Measurements from ENCODE around the gene ATP8B3.

Gene ATP8B3

GRCh38 chr19:1811942-1812425 lies at the start of gene ATP8B3:
Gene ATP8B3, minus strand, starts transcription at chr19:1812276. Its CDS starts 540 bp downstream, at chr19:1811736.
- no peak for DNase-seq (ENCODE audit: low spot score)

GRCh38 chr19:1861599-1862031 lies 49.5 kb upstream of the ATP8B3 start:
- no peak for DNase-seq (ENCODE audit: low spot score)

GRCh38 chr19:1860821-1861598 lies 48.9 kb upstream of the ATP8B3 start:
- no peak for DNase-seq (ENCODE audit: low spot score)

GRCh38 chr19:1860042-1860775 lies 48.1 kb upstream of the ATP8B3 start:
- peak; percentile 64 for DNase-seq (ENCODE audit: low spot score)

GRCh38 chr19:1859331-1859781 lies 47.3 kb upstream of the ATP8B3 start:
- no peak for DNase-seq (ENCODE audit: low spot score)

GRCh38 chr19:1858412-1859081 lies 46.5 kb upstream of the ATP8B3 start:
- peak; percentile 42 for DNase-seq (ENCODE audit: low spot score)

GRCh38 chr19:1857648-1858326 lies 45.7 kb upstream of the ATP8B3 start:
- DNase-seq (ENCODE audit: low spot score) = no peak

- peak; percentile 72 for DNase-seq (ENCODE audit: low spot score)
Measured at GRCh38 chr19:1856698-1857603, 44.9 kb upstream of the ATP8B3 start.

- DNase-seq (ENCODE audit: low spot score) = no peak
Measured at GRCh38 chr19:1856345-1856697, 44.2 kb upstream of the ATP8B3 start.

GRCh38 chr19:1855828-1856255 lies 43.8 kb upstream of the ATP8B3 start:
- no peak for DNase-seq (ENCODE audit: low spot score)

- DNase-seq (ENCODE audit: low spot score) = peak; percentile 93
Measured at GRCh38 chr19:1855040-1855827, 43.2 kb upstream of the ATP8B3 start.

GRCh38 chr19:1854542-1855039 lies 42.5 kb upstream of the ATP8B3 start:
- peak; percentile 59 for DNase-seq (ENCODE audit: low spot score)

GRCh38 chr19:1854039-1854541 lies 42.0 kb upstream of the ATP8B3 start:
- DNase-seq (ENCODE audit: low spot score) = peak; percentile 9

- peak; percentile 94 for DNase-seq (ENCODE audit: low spot score)
Measured at GRCh38 chr19:1853295-1854038, 41.4 kb upstream of the ATP8B3 start.

GRCh38 chr19:1852581-1853128 lies 40.6 kb upstream of the ATP8B3 start:
- DNase-seq (ENCODE audit: low spot score) = no peak

GRCh38 chr19:1851654-1852580 lies 39.8 kb upstream of the ATP8B3 start:
- peak; percentile 41 for DNase-seq (ENCODE audit: low spot score)

All from hematopoietic multipotent progenitor cell treated with erythropoietin and hydrocortisone succinate and interleukin-3 and kit ligand, for 17 days (in vitro differentiated cells).